ENCODE data around the gene PCDHGB6.
"Not testable (repeated sequence)": the region's sequence is repeated elsewhere in the genome, so short reads cannot be mapped to it uniquely, and the experiment has no call there.

PCDHGB6 gene

DNA sequence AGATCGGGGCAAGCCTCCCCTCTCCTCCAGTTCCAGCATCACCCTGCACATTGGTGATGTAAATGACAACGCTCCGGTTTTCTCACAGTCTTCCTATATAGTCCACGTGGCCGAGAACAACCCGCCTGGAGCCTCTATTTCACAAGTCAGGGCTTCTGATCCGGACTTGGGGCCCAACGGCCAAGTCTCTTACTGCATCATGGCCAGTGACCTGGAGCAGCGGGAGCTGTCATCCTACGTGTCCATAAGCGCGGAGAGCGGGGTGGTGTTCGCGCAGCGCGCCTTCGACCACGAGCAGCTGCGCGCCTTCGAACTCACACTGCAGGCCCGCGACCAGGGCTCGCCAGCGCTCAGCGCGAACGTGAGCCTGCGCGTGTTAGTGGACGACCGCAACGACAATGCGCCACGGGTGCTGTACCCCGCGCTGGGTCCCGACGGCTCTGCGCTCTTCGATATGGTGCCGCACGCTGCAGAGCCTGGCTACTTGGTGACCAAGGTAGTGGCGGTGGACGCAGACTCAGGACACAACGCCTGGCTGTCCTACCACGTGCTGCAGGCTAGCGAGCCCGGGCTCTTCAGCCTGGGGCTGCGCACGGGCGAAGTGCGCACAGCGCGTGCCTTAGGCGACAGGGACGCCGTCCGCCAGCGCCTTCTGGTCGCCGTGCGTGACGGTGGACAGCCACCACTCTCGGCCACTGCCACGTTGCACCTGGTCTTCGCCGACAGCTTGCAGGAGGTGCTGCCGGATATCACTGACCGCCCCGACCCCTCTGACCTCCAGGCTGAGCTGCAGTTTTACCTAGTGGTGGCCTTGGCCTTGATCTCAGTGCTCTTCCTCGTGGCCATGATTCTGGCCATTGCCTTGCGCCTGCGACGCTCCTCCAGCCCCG lies 18.4 kb upstream of the PCDHGB6 start:
- no peak for DNase-seq

- DNase-seq: no peak
Measured at GRCh38 chr5:141392429-141393198, 15.2 kb upstream of the PCDHGB6 start, which contains the start of gene PCDHGA8. Gene PCDHGA8, plus strand, starts transcription at chr5:141392633. Its CDS starts 181 bp downstream, at chr5:141392814.

DNA sequence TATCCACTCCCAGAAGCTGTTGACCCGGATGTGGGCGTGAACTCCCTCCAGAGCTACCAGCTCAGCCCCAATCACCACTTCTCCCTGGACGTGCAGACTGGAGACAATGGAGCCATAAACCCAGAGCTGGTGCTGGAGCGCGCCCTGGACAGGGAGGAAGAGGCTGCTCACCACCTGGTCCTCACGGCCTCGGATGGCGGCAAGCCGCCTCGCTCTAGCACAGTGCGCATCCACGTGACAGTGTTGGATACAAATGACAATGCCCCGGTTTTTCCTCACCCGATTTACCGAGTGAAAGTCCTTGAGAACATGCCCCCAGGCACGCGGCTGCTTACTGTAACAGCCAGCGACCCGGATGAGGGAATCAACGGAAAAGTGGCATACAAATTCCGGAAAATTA lies 14.6 kb upstream of the PCDHGB6 start:
- DNase-seq: no peak

DNA sequence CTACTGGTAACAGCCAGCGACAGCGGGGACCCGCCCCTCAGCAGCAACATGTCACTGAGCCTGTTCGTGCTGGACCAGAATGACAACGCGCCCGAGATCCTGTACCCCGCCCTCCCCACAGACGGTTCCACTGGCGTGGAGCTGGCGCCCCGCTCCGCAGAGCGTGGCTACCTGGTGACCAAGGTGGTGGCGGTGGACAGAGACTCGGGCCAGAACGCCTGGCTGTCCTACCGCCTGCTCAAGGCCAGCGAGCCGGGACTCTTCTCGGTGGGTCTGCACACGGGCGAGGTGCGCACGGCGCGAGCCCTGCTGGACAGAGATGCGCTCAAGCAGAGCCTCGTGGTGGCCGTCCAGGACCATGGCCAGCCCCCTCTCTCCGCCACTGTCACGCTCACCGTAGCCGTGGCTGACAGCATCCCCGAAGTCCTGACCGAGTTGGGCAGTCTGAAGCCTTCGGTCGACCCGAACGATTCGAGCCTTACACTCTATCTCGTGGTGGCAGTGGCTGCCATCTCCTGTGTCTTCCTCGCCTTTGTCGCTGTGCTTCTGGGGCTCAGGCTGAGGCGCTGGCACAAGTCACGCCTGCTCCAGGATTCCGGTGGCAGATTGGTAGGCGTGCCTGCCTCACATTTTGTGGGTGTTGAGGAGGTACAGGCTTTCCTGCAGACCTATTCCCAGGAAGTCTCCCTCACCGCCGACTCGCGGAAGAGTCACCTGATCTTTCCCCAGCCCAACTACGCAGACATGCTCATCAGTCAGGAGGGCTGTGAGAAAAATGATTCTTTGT lies 13.2 kb upstream of the PCDHGB6 start:
- not testable (repeated sequence) for DNase-seq

DNA sequence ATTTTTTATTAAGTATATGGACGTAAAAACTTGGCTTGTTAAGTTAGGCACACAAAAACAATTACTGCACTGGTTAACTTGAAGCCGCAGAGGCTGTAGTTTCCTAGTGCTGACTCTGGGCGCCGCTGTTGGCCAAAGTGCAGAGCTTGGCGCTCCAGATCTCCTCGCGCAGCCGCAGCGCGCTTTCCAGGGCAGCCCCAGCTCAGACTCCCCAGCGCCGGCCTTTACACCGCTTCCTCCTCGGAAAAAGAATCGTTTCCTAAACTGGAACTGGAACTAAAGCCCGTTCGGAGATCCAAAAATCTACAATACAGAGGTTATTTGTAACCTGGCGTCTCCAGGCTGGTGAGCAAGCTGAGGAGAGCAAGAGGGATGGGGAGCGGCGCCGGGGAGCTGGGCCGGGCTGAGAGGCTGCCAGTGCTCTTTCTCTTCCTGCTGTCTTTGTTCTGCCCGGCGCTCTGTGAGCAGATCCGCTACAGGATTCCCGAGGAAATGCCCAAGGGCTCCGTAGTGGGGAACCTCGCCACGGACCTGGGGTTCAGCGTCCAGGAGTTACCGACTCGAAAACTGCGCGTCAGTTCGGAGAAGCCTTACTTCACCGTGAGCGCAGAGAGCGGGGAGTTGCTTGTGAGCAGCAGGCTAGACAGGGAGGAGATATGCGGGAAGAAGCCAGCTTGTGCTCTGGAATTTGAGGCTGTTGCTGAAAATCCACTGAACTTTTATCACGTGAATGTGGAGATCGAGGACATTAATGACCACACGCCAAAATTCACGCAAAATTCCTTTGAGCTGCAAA lies 9.9 kb upstream of the PCDHGB6 start, which contains the start of gene PCDHGB5:
PCDHGB5 (plus strand) TSS at position 192 of the 796 bp plus-strand sequence; CDS start at position 373, 181 bp downstream.
- DNase-seq: peak; percentile 78

- DNase-seq: no peak
Measured at GRCh38 chr5:141398608-141399007, 9.2 kb upstream of the PCDHGB6 start.

GRCh38 chr5:141399555-141400258 lies 8.1 kb upstream of the PCDHGB6 start:
- no peak for DNase-seq

- DNase-seq: no peak
Measured at GRCh38 chr5:141402553-141403243, 5.1 kb upstream of the PCDHGB6 start, which contains the start of gene PCDHGA9. Gene PCDHGA9, plus strand, starts transcription at chr5:141402778. Its CDS starts 175 bp downstream, at chr5:141402953.

GRCh38 chr5:141403387-141403786 lies 4.4 kb upstream of the PCDHGB6 start:
- no peak for DNase-seq

DNA sequence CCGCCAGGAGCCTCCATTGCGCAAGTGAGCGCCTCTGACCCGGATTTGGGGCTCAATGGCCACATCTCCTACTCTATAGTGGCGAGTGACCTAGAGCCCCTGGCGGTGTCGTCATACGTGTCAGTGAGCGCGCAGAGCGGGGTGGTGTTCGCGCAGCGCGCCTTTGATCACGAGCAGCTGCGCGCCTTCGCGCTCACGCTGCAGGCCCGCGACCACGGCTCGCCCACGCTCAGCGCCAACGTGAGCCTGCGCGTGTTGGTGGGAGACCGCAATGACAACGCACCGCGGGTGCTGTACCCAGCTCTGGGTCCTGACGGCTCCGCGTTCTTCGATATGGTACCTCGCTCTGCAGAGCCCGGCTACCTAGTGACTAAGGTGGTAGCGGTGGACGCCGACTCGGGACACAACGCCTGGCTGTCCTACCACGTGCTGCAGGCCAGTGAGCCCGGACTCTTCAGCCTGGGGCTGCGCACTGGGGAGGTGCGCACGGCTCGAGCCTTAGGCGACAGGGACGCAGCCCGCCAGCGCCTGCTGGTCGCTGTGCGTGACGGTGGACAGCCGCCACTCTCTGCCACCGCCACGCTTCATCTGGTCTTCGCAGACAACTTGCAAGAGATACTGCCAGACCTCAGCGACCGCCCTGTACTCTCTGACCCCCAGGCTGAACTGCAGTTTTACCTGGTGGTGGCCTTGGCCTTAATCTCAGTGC lies 1.9 kb downstream of the PCDHGB6 start:
- DNase-seq: no peak

GRCh38 chr5:141411575-141411974 lies 3.8 kb downstream of the PCDHGB6 start:
- no peak for DNase-seq

- DNase-seq: peak; percentile 83
Measured at GRCh38 chr5:141412854-141413539, 5.2 kb downstream of the PCDHGB6 start, which contains the start of gene PCDHGA10. Gene PCDHGA10, plus strand, starts transcription at chr5:141412987. Its CDS starts 189 bp downstream, at chr5:141413176.

DNA sequence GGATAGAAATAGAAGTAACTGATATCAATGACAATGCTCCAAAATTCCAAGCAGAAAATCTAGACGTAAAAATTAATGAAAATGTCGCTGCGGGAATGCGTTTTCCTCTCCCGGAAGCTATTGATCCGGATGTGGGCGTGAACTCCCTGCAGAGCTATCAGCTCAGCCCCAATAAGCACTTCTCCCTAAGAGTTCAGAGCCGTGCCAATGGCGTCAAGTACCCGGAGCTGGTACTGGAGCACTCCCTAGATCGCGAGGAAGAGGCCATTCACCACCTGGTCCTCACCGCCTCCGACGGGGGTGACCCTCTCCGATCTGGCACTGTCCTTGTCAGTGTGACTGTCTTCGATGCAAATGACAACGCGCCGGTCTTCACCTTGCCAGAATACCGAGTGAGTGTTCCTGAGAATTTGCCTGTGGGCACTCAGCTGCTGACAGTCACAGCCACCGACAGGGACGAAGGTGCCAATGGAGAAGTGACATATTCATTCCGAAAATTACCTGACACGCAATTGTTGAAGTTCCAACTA lies 5.8 kb downstream of the PCDHGB6 start:
- no peak for DNase-seq

- not testable (repeated sequence) for DNase-seq
Measured at GRCh38 chr5:141414548-141415274, 6.9 kb downstream of the PCDHGB6 start.

DNA sequence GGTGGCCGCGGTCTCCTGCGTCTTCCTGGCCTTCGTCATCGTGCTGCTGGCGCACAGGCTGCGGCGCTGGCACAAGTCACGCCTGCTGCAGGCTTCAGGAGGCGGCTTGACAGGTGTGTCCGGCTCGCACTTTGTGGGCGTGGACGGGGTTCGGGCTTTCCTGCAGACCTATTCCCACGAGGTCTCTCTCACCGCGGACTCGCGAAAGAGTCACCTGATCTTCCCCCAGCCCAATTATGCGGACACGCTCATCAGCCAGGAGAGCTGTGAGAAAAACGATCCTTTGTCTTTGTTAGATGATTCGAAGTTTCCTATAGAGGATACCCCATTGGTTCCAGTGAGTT lies 7.4 kb downstream of the PCDHGB6 start:
- DNase-seq: not testable (repeated sequence)

DNA sequence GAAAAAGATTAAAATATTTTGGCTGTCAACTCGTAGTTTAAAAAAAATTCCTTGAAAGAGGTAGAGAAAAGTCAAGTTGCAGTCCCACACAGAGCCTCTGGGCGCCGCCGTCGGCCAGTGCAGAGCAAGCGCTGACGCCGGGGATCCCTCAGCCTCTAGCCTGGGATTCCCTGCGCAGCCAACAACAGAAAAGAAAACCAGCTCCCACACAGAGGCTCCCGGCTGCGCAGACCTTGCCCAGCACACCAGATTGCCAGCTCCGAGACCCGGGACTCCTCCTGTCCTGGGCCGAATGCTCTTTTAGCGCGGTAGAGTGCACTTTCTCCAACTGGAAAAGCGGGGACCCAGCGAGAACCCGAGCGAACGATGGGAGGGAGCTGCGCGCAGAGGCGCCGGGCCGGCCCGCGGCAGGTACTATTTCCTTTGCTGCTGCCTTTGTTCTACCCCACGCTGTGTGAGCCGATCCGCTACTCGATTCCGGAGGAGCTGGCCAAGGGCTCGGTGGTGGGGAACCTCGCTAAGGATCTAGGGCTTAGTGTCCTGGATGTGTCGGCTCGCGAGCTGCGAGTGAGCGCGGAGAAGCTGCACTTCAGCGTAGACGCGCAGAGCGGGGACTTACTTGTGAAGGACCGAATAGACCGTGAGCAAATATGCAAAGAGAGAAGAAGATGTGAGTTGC lies 9.8 kb downstream of the PCDHGB6 start, which contains the start of gene PCDHGB7:
PCDHGB7 (plus strand) TSS at position 184 of the 679 bp plus-strand sequence; CDS start at position 367, 183 bp downstream.
- DNase-seq: peak; percentile 80

Data from activated effector memory CD4-positive, alpha-beta T cell treated with anti-CD3 and anti-CD28 coated beads, Interleukin-2, amount 50 U/mL, for 16 hours (primary cell).